ENCODE results near the gene SLC66A1.

DNA sequence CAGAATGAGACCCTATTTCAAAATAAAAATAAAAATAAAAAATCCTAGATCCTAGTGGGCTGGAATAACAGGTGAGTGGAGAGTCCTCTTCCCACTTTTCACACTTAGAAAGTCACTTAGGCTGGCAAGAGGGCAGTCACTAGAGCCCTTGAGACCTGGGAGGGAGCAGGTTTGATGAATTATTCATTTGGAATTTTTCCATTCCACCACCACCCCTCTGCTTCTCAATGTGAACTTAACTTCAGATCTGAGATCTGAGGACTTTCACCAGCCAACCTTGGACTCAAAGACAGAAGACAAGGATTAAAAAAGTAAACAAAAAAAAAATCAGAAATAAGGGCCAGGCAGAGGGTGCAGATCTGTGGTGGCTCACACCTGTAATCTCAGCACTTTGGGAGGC lies 40.1 kb upstream of the SLC66A1 start:
- TF ChIP-seq, protein P1, sequence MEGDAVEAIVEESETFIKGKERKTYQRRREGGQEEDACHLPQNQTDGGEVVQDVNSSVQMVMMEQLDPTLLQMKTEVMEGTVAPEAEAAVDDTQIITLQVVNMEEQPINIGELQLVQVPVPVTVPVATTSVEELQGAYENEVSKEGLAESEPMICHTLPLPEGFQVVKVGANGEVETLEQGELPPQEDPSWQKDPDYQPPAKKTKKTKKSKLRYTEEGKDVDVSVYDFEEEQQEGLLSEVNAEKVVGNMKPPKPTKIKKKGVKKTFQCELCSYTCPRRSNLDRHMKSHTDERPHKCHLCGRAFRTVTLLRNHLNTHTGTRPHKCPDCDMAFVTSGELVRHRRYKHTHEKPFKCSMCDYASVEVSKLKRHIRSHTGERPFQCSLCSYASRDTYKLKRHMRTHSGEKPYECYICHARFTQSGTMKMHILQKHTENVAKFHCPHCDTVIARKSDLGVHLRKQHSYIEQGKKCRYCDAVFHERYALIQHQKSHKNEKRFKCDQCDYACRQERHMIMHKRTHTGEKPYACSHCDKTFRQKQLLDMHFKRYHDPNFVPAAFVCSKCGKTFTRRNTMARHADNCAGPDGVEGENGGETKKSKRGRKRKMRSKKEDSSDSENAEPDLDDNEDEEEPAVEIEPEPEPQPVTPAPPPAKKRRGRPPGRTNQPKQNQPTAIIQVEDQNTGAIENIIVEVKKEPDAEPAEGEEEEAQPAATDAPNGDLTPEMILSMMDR (IDR thresholded peaks at IDR 0.05 in 2 of 3, conservative IDR thresholded peaks at IDR 0.05 in 1 of 3; ENCODE audit: insufficient read depth in 2 of 3, low read depth in 1 of 3, low read length in 3 of 3) = no peak
- no peak for TF ChIP-seq ZNF785 (CRISPR knock-in tag; IDR thresholded peaks at IDR 0.05)
- TF ChIP-seq KDM1A (IDR thresholded peaks at IDR 0.05) = no peak
- TF ChIP-seq ZNF274 (IDR thresholded peaks at IDR 0.05; ENCODE audit: borderline replicate concordance, low read depth, low read length) = no peak
- TF ChIP-seq ZNF263 (CRISPR knock-in tag; IDR thresholded peaks at IDR 0.05; ENCODE audit: borderline replicate concordance) = no peak

Data from K562 (cell line).